ENCODE measurements around the gene RCE1.
A peak's percentile ranks its signal among the peaks of the same experiment; 100 is the strongest.

The RCE1 gene

DNA sequence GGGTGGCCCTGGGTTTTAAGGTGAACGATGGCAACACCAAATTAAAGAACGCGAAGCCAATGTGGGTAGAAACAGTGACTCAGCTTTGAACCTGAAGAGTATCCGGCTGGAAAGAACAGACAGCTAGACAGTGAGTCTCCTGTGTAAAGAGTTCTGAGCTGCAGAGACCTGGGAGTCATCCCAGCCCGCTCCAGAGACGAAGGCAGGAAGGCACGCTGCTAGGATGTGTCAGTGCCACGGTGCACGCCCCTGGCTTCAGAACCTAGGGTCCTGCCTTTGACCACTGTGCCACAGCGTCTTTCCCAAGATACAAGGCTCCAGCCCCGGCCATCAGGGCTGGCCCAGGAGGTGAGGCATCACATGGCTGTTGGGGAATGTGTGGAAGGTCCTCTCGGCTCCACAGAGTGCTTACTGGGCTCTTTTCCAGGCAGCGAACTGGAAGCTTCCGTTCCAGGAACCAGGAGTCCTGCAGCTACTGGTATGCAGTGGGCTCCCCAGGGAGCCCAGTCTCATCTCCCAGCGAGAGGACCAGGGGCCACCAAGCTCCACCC, 43.5 kb downstream of the RCE1 start:
- DNase-seq (ENCODE audit: low read depth, low spot score): no peak
- H3K4me3 ChIP-seq (ENCODE audit: low read depth, low read length): no peak overlapping the region
- ChIA-PET CTCF (interaction anchor here (0.8 to 1.0 kb wide), 4 partner anchors 8 to 491 kb away, joined by 3 to 4 read pairs (median 3); no protein-coding TSS in a partner anchor), POLR2A (no interaction called here)
- TF ChIP-seq, protein P1, sequence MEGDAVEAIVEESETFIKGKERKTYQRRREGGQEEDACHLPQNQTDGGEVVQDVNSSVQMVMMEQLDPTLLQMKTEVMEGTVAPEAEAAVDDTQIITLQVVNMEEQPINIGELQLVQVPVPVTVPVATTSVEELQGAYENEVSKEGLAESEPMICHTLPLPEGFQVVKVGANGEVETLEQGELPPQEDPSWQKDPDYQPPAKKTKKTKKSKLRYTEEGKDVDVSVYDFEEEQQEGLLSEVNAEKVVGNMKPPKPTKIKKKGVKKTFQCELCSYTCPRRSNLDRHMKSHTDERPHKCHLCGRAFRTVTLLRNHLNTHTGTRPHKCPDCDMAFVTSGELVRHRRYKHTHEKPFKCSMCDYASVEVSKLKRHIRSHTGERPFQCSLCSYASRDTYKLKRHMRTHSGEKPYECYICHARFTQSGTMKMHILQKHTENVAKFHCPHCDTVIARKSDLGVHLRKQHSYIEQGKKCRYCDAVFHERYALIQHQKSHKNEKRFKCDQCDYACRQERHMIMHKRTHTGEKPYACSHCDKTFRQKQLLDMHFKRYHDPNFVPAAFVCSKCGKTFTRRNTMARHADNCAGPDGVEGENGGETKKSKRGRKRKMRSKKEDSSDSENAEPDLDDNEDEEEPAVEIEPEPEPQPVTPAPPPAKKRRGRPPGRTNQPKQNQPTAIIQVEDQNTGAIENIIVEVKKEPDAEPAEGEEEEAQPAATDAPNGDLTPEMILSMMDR (IDR thresholded peaks at IDR 0.05; ENCODE audit: insufficient read depth, low read length, missing control alignments): no peak

DNA sequence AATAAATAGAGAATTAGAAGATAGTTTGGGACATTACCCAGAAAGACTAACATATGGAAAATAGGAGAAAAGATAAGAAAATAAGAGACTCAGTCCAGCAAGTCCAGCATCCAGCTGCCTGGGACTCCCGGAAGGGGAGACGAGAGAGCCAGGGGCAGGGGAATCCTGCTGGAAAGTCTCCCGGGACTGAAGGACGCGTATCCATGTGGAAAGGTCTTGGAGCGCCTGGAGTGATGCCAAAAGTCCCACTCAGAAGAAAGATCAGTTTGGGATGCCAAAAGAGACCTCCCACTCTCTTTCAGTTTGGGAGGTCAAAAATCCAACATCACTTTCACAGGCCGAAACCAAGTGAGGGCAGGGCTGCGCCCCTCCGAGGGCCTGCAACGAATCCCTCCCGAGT, 44.3 kb downstream of the RCE1 start:
- TF ChIP-seq, protein P1 (IDR thresholded peaks at IDR 0.05; ENCODE audit: insufficient read depth, low read length, missing control alignments): no peak
- CTCF ChIA-PET: interaction anchor here (0.8 to 1.0 kb wide), 5 partner anchors 9 to 492 kb away, joined by 3 to 4 read pairs (median 3); no protein-coding TSS in a partner anchor
- DNase-seq (ENCODE audit: low read depth, low spot score): no peak

DNA sequence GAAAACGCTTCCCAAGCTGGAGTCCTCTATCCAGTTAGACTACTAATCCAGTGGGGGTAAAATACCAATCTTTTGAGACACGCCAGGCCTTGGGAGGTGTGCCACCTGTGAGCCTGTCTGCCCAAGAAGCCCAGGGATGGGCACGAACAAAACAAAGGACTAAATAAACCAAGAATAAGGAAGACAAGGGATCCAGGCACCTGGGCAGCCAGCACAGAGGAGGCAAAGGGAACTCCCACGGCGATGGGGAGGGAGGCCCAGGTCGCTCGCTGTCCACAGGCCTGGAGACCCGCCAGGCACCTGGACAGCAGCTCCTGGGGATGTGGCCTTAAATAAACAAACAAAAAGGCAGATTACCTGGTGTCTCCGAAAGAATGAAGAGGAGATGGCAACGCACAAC, 45.0 kb downstream of the RCE1 start:
- TF ChIP-seq, protein P1 (IDR thresholded peaks at IDR 0.05; ENCODE audit: insufficient read depth, low read length, missing control alignments): no peak
- POLR2A ChIA-PET: no interaction called here
- DNase-seq (ENCODE audit: low read depth, low spot score): no peak
- CTCF ChIA-PET: no interaction called here
- H3K4me3 ChIP-seq (ENCODE audit: low read depth, low read length): no peak overlapping the region

More for the DNA sequence above, 44.3 kb downstream of the RCE1 start:
- no peak overlapping the region for H3K4me3 ChIP-seq (ENCODE audit: low read depth, low read length)
- POLR2A ChIA-PET: no interaction called here

DNA sequence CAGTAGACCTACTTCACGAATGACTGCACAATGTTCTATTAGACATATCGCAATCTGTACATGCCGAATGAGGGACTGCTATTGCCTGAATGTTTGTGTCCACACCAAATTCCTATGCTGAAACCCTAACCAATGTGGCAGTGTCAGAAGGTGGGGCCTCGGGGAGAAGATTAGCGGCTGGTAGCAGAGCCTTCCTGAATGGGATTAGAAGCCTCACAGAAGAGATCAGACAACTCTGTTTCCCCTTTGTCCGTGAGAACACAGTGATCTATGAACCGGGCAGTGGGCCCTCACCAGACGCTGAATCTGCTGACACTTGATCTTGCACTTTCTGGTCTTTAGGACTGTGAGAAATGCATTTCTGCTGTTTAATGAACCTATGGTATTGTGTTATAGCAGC, 46.7 kb downstream of the RCE1 start:
- no peak overlapping the region for H3K4me3 ChIP-seq (ENCODE audit: low read depth, low read length)
- TF ChIP-seq, protein P1 (IDR thresholded peaks at IDR 0.05; ENCODE audit: insufficient read depth, low read length, missing control alignments): no peak
- no peak for DNase-seq (ENCODE audit: low read depth, low spot score)
- ChIA-PET POLR2A (no interaction called here), CTCF (no interaction called here)

DNA sequence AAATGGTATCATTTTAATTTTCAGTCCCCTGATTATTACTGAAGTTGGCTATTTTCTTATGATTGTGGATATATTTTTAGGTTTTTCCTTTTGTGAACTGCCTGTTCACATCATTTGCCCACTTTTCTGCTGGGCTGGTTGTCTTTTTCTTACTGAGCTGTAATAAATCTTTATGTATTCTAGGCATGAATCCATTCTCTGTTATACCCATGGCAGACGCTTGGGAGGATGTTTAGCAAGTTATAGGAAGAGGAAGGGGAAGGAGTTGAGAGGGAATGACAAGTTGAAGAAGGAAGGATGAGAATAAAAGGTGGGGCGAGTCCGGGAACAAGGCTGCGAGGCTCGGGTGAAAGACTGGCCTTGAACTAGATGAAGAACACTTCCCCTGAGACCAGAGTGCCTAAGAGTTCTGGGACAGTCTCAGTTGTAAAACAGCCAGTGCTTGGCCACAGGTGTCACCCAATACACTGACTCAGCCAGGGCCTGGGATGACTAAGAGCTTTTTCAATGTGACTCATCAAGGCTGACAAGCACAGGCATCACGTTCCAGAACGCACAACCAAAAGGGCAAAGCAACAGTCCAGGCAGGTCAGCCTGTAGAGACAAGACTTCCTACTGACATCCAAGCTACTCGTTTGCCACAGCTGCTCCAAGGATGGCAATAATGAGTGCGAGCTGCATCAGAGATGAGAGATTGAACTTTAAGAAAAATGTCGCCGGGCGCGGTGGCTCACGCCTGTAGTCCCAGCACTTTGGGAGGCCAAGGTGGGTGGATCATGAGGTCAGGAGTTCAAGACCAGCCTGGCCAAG, 48.8 kb downstream of the RCE1 start:
- ChIA-PET CTCF (interaction anchor here (6.5 kb wide), 1 partner anchor 9 kb away, joined by 40 read pairs; no protein-coding TSS in a partner anchor), POLR2A (interaction anchor here (0.9 kb wide), 1 partner anchor 67 kb away, joined by 3 read pairs; the partner anchor contains the start of gene PC)
- H3K4me3 ChIP-seq (ENCODE audit: low read depth, low read length): no peak overlapping the region
- TF ChIP-seq, protein P1 (IDR thresholded peaks at IDR 0.05; ENCODE audit: insufficient read depth, low read length, missing control alignments): no peak
- peak; percentile 58 for DNase-seq (ENCODE audit: low read depth, low spot score)

DNA sequence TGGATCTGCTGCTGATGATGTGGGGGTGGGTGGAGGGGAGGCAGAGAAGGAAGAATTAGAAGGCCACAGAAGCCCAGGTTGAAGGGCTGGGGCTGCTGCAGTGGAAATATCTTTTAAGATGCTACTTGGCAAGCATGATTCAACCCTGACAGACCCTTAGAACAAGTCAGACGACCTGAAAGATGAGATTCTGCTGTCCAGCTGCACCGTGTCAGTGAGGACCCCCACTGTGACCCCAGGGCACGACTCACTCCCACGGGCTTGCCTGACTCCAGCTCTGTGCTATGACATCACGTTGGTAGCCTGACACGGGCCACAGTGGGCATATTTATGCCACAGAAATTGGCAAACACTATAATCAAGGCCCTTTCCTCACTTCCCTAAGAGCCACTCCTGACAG, 49.7 kb downstream of the RCE1 start:
- TF ChIP-seq, protein P1 (IDR thresholded peaks at IDR 0.05; ENCODE audit: insufficient read depth, low read length, missing control alignments): no peak
- no peak for DNase-seq (ENCODE audit: low read depth, low spot score)
- POLR2A ChIA-PET: interaction anchor here (0.9 kb wide), 1 partner anchor 66 kb away, joined by 3 read pairs; the partner anchor contains the start of gene PC
- no peak overlapping the region for H3K4me3 ChIP-seq (ENCODE audit: low read depth, low read length)
- CTCF ChIA-PET: interaction anchor here (6.5 kb wide), 1 partner anchor 10 kb away, joined by 40 read pairs; no protein-coding TSS in a partner anchor
